Progenitor cell of endocrine pancreas (in vitro differentiated cells): ENCODE results near the gene BRD4. TPM values are rescaled to one million over a fixed set of nuclear protein-coding genes. Genes with fewer than 3 reads are reported as not detected.
A peak's percentile ranks its signal among the peaks of the same experiment; 100 is the strongest.

Source experiments
- DNase-seq: peaks from one replicate; pipeline ENCODE4 v3.0.0; 2021; ENCODE audit warnings: low spot score; ENCODE audit not compliant: unreplicated experiment
- H3K27ac Mint-ChIP-seq: 2 replicates; pipeline ENCODE4 v1.8.0; 2021; ENCODE audit warnings: mild to moderate bottlenecking, moderate library complexity, mixed read lengths
- H3K27me3 Mint-ChIP-seq: 2 replicates; pipeline ENCODE4 v1.8.0; 2021; ENCODE audit warnings: mixed read lengths
- H3K36me3 Mint-ChIP-seq: 2 replicates; pipeline ENCODE4 v1.8.0; 2022; ENCODE audit warnings: mixed read lengths; ENCODE audit not compliant: insufficient read depth
- H3K4me1 Mint-ChIP-seq: 2 replicates; pipeline ENCODE4 v1.8.0; 2021; ENCODE audit warnings: low read depth, mixed read lengths
- H3K4me3 Mint-ChIP-seq: 2 replicates; pipeline ENCODE4 v1.8.0; 2021; ENCODE audit warnings: low read depth, mild to moderate bottlenecking, moderate library complexity, mixed read lengths
- H3K9me3 Mint-ChIP-seq: 2 replicates; pipeline ENCODE4 v1.8.0; 2021; ENCODE audit warnings: low read depth, mixed read lengths
- CTCF ChIP-seq: fragments of 200-600 bp; sonication (generic); IDR thresholded peaks from one replicate; pipeline ENCODE4 v1.5.0; 2021; ENCODE audit warnings: antibody characterized with exemption, mild to moderate bottlenecking; ENCODE audit not compliant: unreplicated experiment
- total RNA-seq: library from RNA; stranded (reverse); gene quantifications from 2 replicates; pipeline ENCODE4 v1.2.1, GENCODE V29; 2021

BRD4 gene
- total RNA-seq, 1 donor from 2014 or later: 144 TPM

GRCh38 chr19:15245370-15246197 is 86.8 kb downstream of the BRD4 start:
- H3K4me1 Mint-ChIP-seq: no peaks in the 10 kb centered on the region
- no peak for TF ChIP-seq CTCF
- no peak for DNase-seq
- H3K9me3 Mint-ChIP-seq: no peaks in the 10 kb centered on the region
- H3K27me3 Mint-ChIP-seq: no peaks in the 10 kb centered on the region
- H3K27ac Mint-ChIP-seq: no peak overlapping the region
- H3K36me3 Mint-ChIP-seq: peaks cover 4% of the 10 kb centered on the region
- no peak overlapping the region for H3K4me3 Mint-ChIP-seq

GRCh38 chr19:15244808-15245207 is 87.5 kb downstream of the BRD4 start:
- peaks cover 4% of the 10 kb centered on the region for H3K36me3 Mint-ChIP-seq
- no peak for TF ChIP-seq CTCF
- H3K9me3 Mint-ChIP-seq: no peaks in the 10 kb centered on the region
- H3K4me1 Mint-ChIP-seq: no peaks in the 10 kb centered on the region
- no peak overlapping the region for H3K4me3 Mint-ChIP-seq
- no peak for DNase-seq
- H3K27ac Mint-ChIP-seq: peak overlapping the region; percentile 85
- H3K27me3 Mint-ChIP-seq: no peaks in the 10 kb centered on the region

- TF ChIP-seq CTCF: no peak
- no peak for DNase-seq
- H3K27me3 Mint-ChIP-seq: no peaks in the 10 kb centered on the region
- no peaks in the 10 kb centered on the region for H3K4me1 Mint-ChIP-seq
- peaks cover 4% of the 10 kb centered on the region for H3K36me3 Mint-ChIP-seq
- H3K27ac Mint-ChIP-seq: peak overlapping the region; percentile 24
- H3K9me3 Mint-ChIP-seq: no peaks in the 10 kb centered on the region
- H3K4me3 Mint-ChIP-seq: no peak overlapping the region
Observed at GRCh38 chr19:15244106-15244803, 88.1 kb downstream of the BRD4 start.

GRCh38 chr19:15243236-15243957 is 88.9 kb downstream of the BRD4 start:
- Mint-ChIP-seq H3K27me3 (no peaks in the 10 kb centered on the region), H3K27ac (peak overlapping the region; percentile 24), H3K36me3 (peaks cover 4% of the 10 kb centered on the region), H3K4me3 (no peak overlapping the region), H3K4me1 (no peaks in the 10 kb centered on the region), H3K9me3 (no peaks in the 10 kb centered on the region)
- DNase-seq: no peak
- no peak for TF ChIP-seq CTCF

GRCh38 chr19:15241259-15241910 is 91.0 kb downstream of the BRD4 start:
- H3K4me3 Mint-ChIP-seq: no peak overlapping the region
- TF ChIP-seq CTCF: no peak
- H3K9me3 Mint-ChIP-seq: no peaks in the 10 kb centered on the region
- H3K27ac Mint-ChIP-seq: no peak overlapping the region
- DNase-seq: no peak
- no peaks in the 10 kb centered on the region for H3K27me3 Mint-ChIP-seq
- no peaks in the 10 kb centered on the region for H3K4me1 Mint-ChIP-seq
- peaks cover 7% of the 10 kb centered on the region for H3K36me3 Mint-ChIP-seq
